Measurements from ENCODE around the gene ALMS1.
"Not testable (repeated sequence)": the region's sequence is repeated elsewhere in the genome, so short reads cannot be mapped to it uniquely, and the experiment has no call there.

Gene ALMS1

GRCh38 chr2:73415906-73416305 lies 30.3 kb downstream of the ALMS1 start:
- Mint-ChIP-seq H3K27ac (no peak overlapping the region), H3K9me3 (no peaks in the 10 kb centered on the region), H3K4me1 (ENCODE audit: low read depth in 2 of 2) (peaks cover 3 to 14% of the 10 kb centered on the region in 2 donors), H3K4me3 (no peak overlapping the region), H3K27me3 (no peaks in the 10 kb centered on the region), H3K36me3 (ENCODE audit: insufficient read depth) (peaks cover 12% of the 10 kb centered on the region)
- no peak for DNase-seq
- ATAC-seq (replicated peaks) = no peak

- Mint-ChIP-seq H3K27me3 (no peaks in the 10 kb centered on the region), H3K4me3 (no peak overlapping the region), H3K36me3 (ENCODE audit: insufficient read depth) (peaks cover 7% of the 10 kb centered on the region), H3K27ac (peak overlapping the region in 1 of 2 donors; percentile 8), H3K4me1 (ENCODE audit: low read depth in 2 of 2) (peaks cover 3 to 14% of the 10 kb centered on the region in 2 donors), H3K9me3 (no peaks in the 10 kb centered on the region)
- no peak for DNase-seq
- ATAC-seq (replicated peaks) = no peak
These were observed 32.7 kb downstream of the ALMS1 start for GRCh38 chr2:73418343-73418742.

GRCh38 chr2:73423913-73424312 lies 38.3 kb downstream of the ALMS1 start:
- Mint-ChIP-seq H3K4me3 (no peak overlapping the region), H3K27ac (no peak overlapping the region), H3K27me3 (no peaks in the 10 kb centered on the region), H3K9me3 (no peaks in the 10 kb centered on the region), H3K36me3 (ENCODE audit: insufficient read depth) (peaks cover 19% of the 10 kb centered on the region), H3K4me1 (ENCODE audit: low read depth in 2 of 2) (no peaks in the 10 kb centered on the region)
- ATAC-seq (replicated peaks) = no peak
- DNase-seq = no peak

- Mint-ChIP-seq H3K4me3 (no peak overlapping the region), H3K4me1 (ENCODE audit: low read depth in 2 of 2) (no peaks in the 10 kb centered on the region), H3K36me3 (ENCODE audit: insufficient read depth) (peaks cover 25% of the 10 kb centered on the region), H3K27ac (no peak overlapping the region), H3K27me3 (no peaks in the 10 kb centered on the region), H3K9me3 (no peaks in the 10 kb centered on the region)
- DNase-seq (no peak), ATAC-seq (replicated peaks) (no peak)
These were observed 40.5 kb downstream of the ALMS1 start for GRCh38 chr2:73426176-73426575.

GRCh38 chr2:73436019-73436418 lies 50.4 kb downstream of the ALMS1 start:
- ATAC-seq (replicated peaks) = no peak
- H3K27me3 Mint-ChIP-seq = no peaks in the 10 kb centered on the region
- H3K27ac Mint-ChIP-seq = no peak overlapping the region
- H3K4me3 Mint-ChIP-seq = no peak overlapping the region
- no peak for DNase-seq
- peaks cover 10% of the 10 kb centered on the region for H3K36me3 Mint-ChIP-seq (ENCODE audit: insufficient read depth)
- no peaks in the 10 kb centered on the region for H3K9me3 Mint-ChIP-seq
- H3K4me1 Mint-ChIP-seq (ENCODE audit: low read depth in 2 of 2) = no peaks in the 10 kb centered on the region

- Mint-ChIP-seq H3K4me1 (ENCODE audit: low read depth in 2 of 2) (no peaks in the 10 kb centered on the region), H3K4me3 (no peak overlapping the region), H3K9me3 (no peaks in the 10 kb centered on the region), H3K27ac (no peak overlapping the region), H3K36me3 (ENCODE audit: insufficient read depth) (peaks cover 6% of the 10 kb centered on the region), H3K27me3 (no peaks in the 10 kb centered on the region)
- no peak for DNase-seq
- ATAC-seq (replicated peaks) = no peak
These were observed 58.6 kb downstream of the ALMS1 start for GRCh38 chr2:73444202-73444601.

GRCh38 chr2:73448856-73449255 lies 63.2 kb downstream of the ALMS1 start:
- H3K36me3 Mint-ChIP-seq (ENCODE audit: insufficient read depth) = no peaks in the 10 kb centered on the region
- H3K27me3 Mint-ChIP-seq = no peaks in the 10 kb centered on the region
- no peak for ATAC-seq (replicated peaks)
- H3K9me3 Mint-ChIP-seq = no peaks in the 10 kb centered on the region
- no peak overlapping the region for H3K4me3 Mint-ChIP-seq
- H3K27ac Mint-ChIP-seq = no peak overlapping the region
- H3K4me1 Mint-ChIP-seq (ENCODE audit: low read depth in 2 of 2) = no peaks in the 10 kb centered on the region
- DNase-seq = no peak

- Mint-ChIP-seq H3K27me3 (no peaks in the 10 kb centered on the region), H3K4me3 (no peak overlapping the region), H3K27ac (no peak overlapping the region), H3K4me1 (ENCODE audit: low read depth in 2 of 2) (no peaks in the 10 kb centered on the region), H3K9me3 (no peaks in the 10 kb centered on the region), H3K36me3 (ENCODE audit: insufficient read depth) (no peaks in the 10 kb centered on the region)
- no peak for DNase-seq
- no peak for ATAC-seq (replicated peaks)
These were observed 63.8 kb downstream of the ALMS1 start for GRCh38 chr2:73449404-73449803.

- Mint-ChIP-seq H3K27me3 (no peaks in the 10 kb centered on the region), H3K4me3 (no peak overlapping the region), H3K4me1 (ENCODE audit: low read depth in 2 of 2) (no peaks in the 10 kb centered on the region), H3K27ac (no peak overlapping the region), H3K36me3 (ENCODE audit: insufficient read depth) (no peaks in the 10 kb centered on the region), H3K9me3 (no peaks in the 10 kb centered on the region)
- no peak for ATAC-seq (replicated peaks)
- no peak for DNase-seq
These were observed 65.8 kb downstream of the ALMS1 start for GRCh38 chr2:73451263-73451972.

- Mint-ChIP-seq H3K4me3 (no peak overlapping the region), H3K27ac (no peak overlapping the region), H3K36me3 (ENCODE audit: insufficient read depth) (no peaks in the 10 kb centered on the region)
These were observed 72.3 kb downstream of the ALMS1 start for GRCh38 chr2:73457982-73458381.

GRCh38 chr2:73462388-73462787 lies 76.8 kb downstream of the ALMS1 start:
- not testable (repeated sequence) for H3K4me3 Mint-ChIP-seq; ATAC-seq (replicated peaks); H3K9me3 Mint-ChIP-seq; DNase-seq; H3K27ac Mint-ChIP-seq; H3K36me3 Mint-ChIP-seq (ENCODE audit: insufficient read depth); H3K4me1 Mint-ChIP-seq (ENCODE audit: low read depth in 2 of 2); H3K27me3 Mint-ChIP-seq

More at GRCh38 chr2:73457982-73458381, 72.3 kb downstream of the ALMS1 start:
- Mint-ChIP-seq H3K4me1 (ENCODE audit: low read depth in 2 of 2) (no peaks in the 10 kb centered on the region), H3K9me3 (peaks cover 0 to 1% of the 10 kb centered on the region in 2 donors), H3K27me3 (no peaks in the 10 kb centered on the region)
- DNase-seq = no peak
- no peak for ATAC-seq (replicated peaks)

GRCh38 chr2:73468376-73468775 lies 82.7 kb downstream of the ALMS1 start:
- no peaks in the 10 kb centered on the region for H3K9me3 Mint-ChIP-seq
- H3K27me3 Mint-ChIP-seq = no peaks in the 10 kb centered on the region
- ATAC-seq (replicated peaks) = no peak
- no peaks in the 10 kb centered on the region for H3K4me1 Mint-ChIP-seq (ENCODE audit: low read depth in 2 of 2)
- no peak overlapping the region for H3K27ac Mint-ChIP-seq
- no peak overlapping the region for H3K4me3 Mint-ChIP-seq
- no peak for DNase-seq
- no peaks in the 10 kb centered on the region for H3K36me3 Mint-ChIP-seq (ENCODE audit: insufficient read depth)

GRCh38 chr2:73483874-73484273 lies 98.2 kb downstream of the ALMS1 start:
- H3K4me1 Mint-ChIP-seq (ENCODE audit: low read depth in 2 of 2); H3K27me3 Mint-ChIP-seq; H3K4me3 Mint-ChIP-seq; ATAC-seq (replicated peaks); H3K36me3 Mint-ChIP-seq (ENCODE audit: insufficient read depth); DNase-seq; H3K27ac Mint-ChIP-seq; H3K9me3 Mint-ChIP-seq: not testable (repeated sequence)

GRCh38 chr2:73487112-73487657 lies 101.5 kb downstream of the ALMS1 start:
- Mint-ChIP-seq H3K36me3 (ENCODE audit: insufficient read depth) (peaks cover 5% of the 10 kb centered on the region), H3K27me3 (no peaks in the 10 kb centered on the region), H3K27ac (no peak overlapping the region), H3K9me3 (no peaks in the 10 kb centered on the region), H3K4me3 (no peak overlapping the region), H3K4me1 (ENCODE audit: low read depth in 2 of 2) (peaks cover 9 to 10% of the 10 kb centered on the region in 2 donors)
- DNase-seq = no peak
- no peak for ATAC-seq (replicated peaks)

Measured in effector memory CD8-positive, alpha-beta T cell (primary cell).